Endothelial cell (in vitro differentiated cells): ENCODE measurements around the gene CASP3. TPM values are rescaled to one million over a fixed set of nuclear protein-coding genes. Genes with fewer than 3 reads are reported as not detected.
"Not testable (repeated sequence)": the region's sequence is repeated elsewhere in the genome, so short reads cannot be mapped to it uniquely, and the experiment has no call there.

Experiments
- DNase-seq: peaks from one replicate; pipeline ENCODE4 v3.0.0; 2021; ENCODE audit warnings: low spot score
- H3K27ac Mint-ChIP-seq: one replicate; pipeline ENCODE4 v1.8.0; 2021; ENCODE audit warnings: mixed read lengths, inconsistent platforms; ENCODE audit not compliant: unreplicated experiment
- H3K27me3 Mint-ChIP-seq: one replicate; pipeline ENCODE4 v1.8.0; 2021; ENCODE audit warnings: mild to moderate bottlenecking, moderate library complexity, mixed read lengths, inconsistent platforms; ENCODE audit not compliant: unreplicated experiment
- H3K36me3 Mint-ChIP-seq: one replicate; pipeline ENCODE4 v1.8.0; 2021; ENCODE audit warnings: mild to moderate bottlenecking, low read depth, mixed read lengths, inconsistent platforms; ENCODE audit not compliant: unreplicated experiment
- H3K4me1 Mint-ChIP-seq: one replicate; pipeline ENCODE4 v1.8.0; 2021; ENCODE audit warnings: mild to moderate bottlenecking, mixed read lengths, inconsistent platforms; ENCODE audit not compliant: unreplicated experiment
- H3K4me3 Mint-ChIP-seq: one replicate; pipeline ENCODE4 v1.8.0; 2021; ENCODE audit warnings: mild to moderate bottlenecking, mixed read lengths, inconsistent platforms; ENCODE audit not compliant: unreplicated experiment
- H3K9me3 Mint-ChIP-seq: one replicate; pipeline ENCODE4 v1.8.0; 2021; ENCODE audit warnings: mixed read lengths, inconsistent platforms; ENCODE audit not compliant: unreplicated experiment
- CTCF ChIP-seq: fragments of 200-600 bp; sonication (generic); IDR thresholded peaks from one replicate; pipeline ENCODE4 v1.5.0; 2021; ENCODE audit warnings: antibody characterized with exemption; ENCODE audit not compliant: unreplicated experiment
- total RNA-seq: library from RNA; stranded (reverse); fragmentation: NEBNext Ultra II Directional; extraction: Animal tissue kit (Norgen Biotek cat#: 25700); gene quantifications from one replicate; pipeline ENCODE4 v1.2.1, GENCODE V29; 2021; ENCODE audit not compliant: unreplicated experiment

The CASP3 gene
- total RNA-seq, 1 donor from 2014 or later, result 53.2 TPM

DNA sequence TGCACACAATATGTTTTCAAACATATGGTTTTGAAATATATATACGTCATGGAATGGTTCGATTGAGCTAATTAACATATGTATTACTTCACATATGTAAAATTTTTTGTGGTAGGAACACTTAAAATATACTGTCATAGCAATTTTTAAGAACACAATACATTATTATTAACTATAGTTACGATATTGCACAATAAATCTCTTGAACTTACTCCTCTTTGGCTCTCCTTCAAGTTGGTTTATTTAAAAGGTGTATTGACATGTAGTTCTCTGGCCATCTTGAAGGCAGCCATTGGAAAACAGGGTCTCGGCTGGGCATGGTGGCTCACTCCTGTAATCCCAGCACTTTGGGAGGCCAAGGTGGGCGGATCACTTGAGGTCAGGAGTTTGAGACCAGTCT lies 53.8 kb downstream of the CASP3 start:
- H3K27me3 Mint-ChIP-seq, result peaks cover 10% of the 10 kb centered on the region
- H3K9me3 Mint-ChIP-seq, result no peaks in the 10 kb centered on the region
- no peaks in the 10 kb centered on the region for H3K36me3 Mint-ChIP-seq
- H3K4me1 Mint-ChIP-seq, result no peaks in the 10 kb centered on the region
- H3K4me3 Mint-ChIP-seq, result no peak overlapping the region
- H3K27ac Mint-ChIP-seq, result no peak overlapping the region
- no peak for TF ChIP-seq CTCF
- no peak for DNase-seq

DNA sequence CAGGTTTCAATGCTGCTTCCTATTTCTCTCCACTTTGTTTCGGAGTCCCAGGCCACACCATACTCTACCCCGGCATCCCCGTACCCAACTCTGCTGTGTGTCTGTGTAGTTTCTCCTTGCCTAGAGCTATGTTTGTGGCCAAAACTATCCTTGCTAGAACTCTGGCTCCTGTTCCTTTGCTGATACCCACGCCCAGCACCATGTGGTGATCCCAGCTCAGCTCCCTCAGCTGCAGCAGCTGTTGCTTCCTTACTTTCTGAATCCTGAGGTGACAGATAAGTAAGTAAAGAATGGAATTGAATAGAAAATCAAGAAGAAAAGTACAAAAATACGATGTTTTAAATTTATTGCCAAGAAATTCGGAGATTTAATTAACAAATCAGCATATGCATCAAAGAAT lies 55.8 kb downstream of the CASP3 start:
- no peaks in the 10 kb centered on the region for H3K9me3 Mint-ChIP-seq
- H3K27me3 Mint-ChIP-seq, result peaks cover 9% of the 10 kb centered on the region
- H3K27ac Mint-ChIP-seq, result no peak overlapping the region
- no peaks in the 10 kb centered on the region for H3K36me3 Mint-ChIP-seq
- H3K4me1 Mint-ChIP-seq, result no peaks in the 10 kb centered on the region
- no peak for TF ChIP-seq CTCF
- no peak overlapping the region for H3K4me3 Mint-ChIP-seq
- no peak for DNase-seq

DNA sequence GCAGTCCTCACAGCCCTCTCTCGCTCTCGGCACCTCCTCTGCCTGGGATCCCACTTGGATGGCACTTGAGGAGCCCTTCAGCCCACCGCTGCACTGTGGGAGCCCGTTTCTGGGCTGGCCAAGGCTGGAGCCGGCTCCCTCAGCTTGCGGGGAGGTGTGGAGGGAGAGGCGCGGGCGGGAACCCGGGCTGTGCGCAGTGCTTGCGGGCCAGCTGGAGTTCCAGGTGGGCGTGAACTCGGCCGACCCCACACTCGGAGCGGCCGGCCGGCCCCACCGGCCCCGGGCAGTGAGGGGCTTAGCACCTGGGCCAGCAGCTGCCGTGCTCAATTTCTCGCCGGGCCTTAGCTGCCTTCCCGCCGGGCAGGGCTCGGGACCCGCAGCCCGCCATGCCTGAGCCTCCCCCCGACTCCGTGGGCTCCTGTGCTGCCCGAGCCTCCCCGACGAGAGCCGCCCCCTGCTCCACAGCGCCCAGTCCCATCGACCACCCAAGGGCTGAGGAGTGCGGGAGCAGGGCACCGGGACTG lies 57.4 kb downstream of the CASP3 start:
- not testable (repeated sequence) for H3K36me3 Mint-ChIP-seq, DNase-seq

DNA sequence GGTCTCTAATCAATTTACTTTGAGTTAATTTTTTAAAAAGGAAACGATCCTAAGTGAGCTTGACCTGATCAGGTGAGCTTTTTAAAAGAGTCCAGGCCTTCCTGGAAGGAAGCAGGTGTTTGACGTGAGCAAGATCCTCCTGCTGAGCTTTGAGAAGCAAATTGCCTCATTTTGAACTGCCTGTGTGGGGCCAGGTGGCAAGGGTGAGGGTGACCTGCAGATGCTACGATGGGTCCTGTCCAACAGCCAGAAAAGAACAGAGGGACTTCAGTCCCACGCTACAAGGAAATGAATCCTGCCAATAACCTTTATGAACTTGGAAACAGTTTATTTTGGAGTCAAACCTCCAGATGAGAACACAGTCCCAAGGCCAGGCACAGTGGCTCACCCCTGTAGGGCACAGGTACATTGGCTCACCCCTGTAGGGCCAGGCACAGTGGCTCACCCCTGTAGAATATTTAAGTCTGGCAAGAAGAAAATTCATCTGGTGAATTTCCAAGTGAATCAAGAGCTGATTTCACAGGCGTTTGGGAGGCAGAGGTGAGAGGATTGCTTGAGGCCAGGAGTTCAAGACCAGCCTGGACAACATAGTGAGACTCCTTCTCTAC lies 58.1 kb downstream of the CASP3 start:
- no peak for DNase-seq
- Mint-ChIP-seq H3K27me3 (peaks cover 10% of the 10 kb centered on the region), H3K4me1 (no peaks in the 10 kb centered on the region), H3K4me3 (no peak overlapping the region), H3K9me3 (no peaks in the 10 kb centered on the region), H3K27ac (no peak overlapping the region), H3K36me3 (no peaks in the 10 kb centered on the region)
- no peak for TF ChIP-seq CTCF

More for the DNA sequence above, 57.4 kb downstream of the CASP3 start:
- not testable (repeated sequence) for H3K4me3 Mint-ChIP-seq, H3K4me1 Mint-ChIP-seq, H3K27ac Mint-ChIP-seq, H3K9me3 Mint-ChIP-seq
- peaks cover 12% of the 10 kb centered on the region for H3K27me3 Mint-ChIP-seq

GRCh38 chr4:184590196-184590595 lies 59.1 kb downstream of the CASP3 start:
- H3K27me3 Mint-ChIP-seq, result peaks cover 8% of the 10 kb centered on the region
- no peaks in the 10 kb centered on the region for H3K9me3 Mint-ChIP-seq
- H3K4me3 Mint-ChIP-seq, result no peak overlapping the region
- no peak for TF ChIP-seq CTCF
- no peak overlapping the region for H3K27ac Mint-ChIP-seq
- H3K4me1 Mint-ChIP-seq, result no peaks in the 10 kb centered on the region
- no peak for DNase-seq
- no peaks in the 10 kb centered on the region for H3K36me3 Mint-ChIP-seq
